ENCODE results near the gene VAC14. TPM values are rescaled to one million over a fixed set of nuclear protein-coding genes. Genes with fewer than 3 reads are reported as not detected.

Gene VAC14
- total RNA-seq, 1 experiment from 2014 or later = 49.9 TPM

GRCh38 chr16:70805787-70806186 is 4.8 kb upstream of the VAC14 start:
- TF ChIP-seq CTCF (conservative IDR thresholded peaks at IDR 0.05) = no peak
- H3K27me3 ChIP-seq (ENCODE audit: insufficient read depth, low read length) = no peaks in the 10 kb centered on the region; the same call in 1 of the 2 replicates
- no peak overlapping the region for H3K27ac ChIP-seq (ENCODE audit: insufficient read length, low read depth, low read length)
- H3K4me1 ChIP-seq (ENCODE audit: insufficient read depth, low read length) = no peaks in the 10 kb centered on the region
- no peak overlapping the region for H2BK20ac ChIP-seq (ENCODE audit: low read depth, low read length, poor library complexity, severe bottlenecking)
- H4K20me1 ChIP-seq (ENCODE audit: control insufficient read depth, insufficient read depth, insufficient read length) = no peaks in the 10 kb centered on the region
- DNase-seq = no peak
- no peaks in the 10 kb centered on the region for H3K79me1 ChIP-seq (ENCODE audit: insufficient read depth, low read depth, low read length, poor library complexity, severe bottlenecking)
- Mint-ChIP-seq H3K27me3 (ENCODE audit: low read depth) (peaks cover 72% of the 10 kb centered on the region), H3K27ac (no peak overlapping the region), H3K36me3 (ENCODE audit: insufficient read depth in 1 of 3, low read depth in 3 of 3) (no peaks in the 10 kb centered on the region), H3K9me3 (no peaks in the 10 kb centered on the region), H3K4me1 (peaks cover 7 to 10% of the 10 kb centered on the region in 2 experiments; a peak in 3 of 4 replicates), H3K4me3 (no peak overlapping the region)
- no peak overlapping the region for H2BK120ac ChIP-seq (ENCODE audit: low read depth, low read length, poor library complexity, severe bottlenecking)
- H2AFZ ChIP-seq (ENCODE audit: low read length) = no peak overlapping the region
- H2AK5ac ChIP-seq (ENCODE audit: insufficient read length, low read length) = no peak overlapping the region
- H2BK15ac ChIP-seq (ENCODE audit: low read depth, low read length) = no peak overlapping the region
- H4K5ac ChIP-seq (ENCODE audit: insufficient read length, low read depth, low read length) = no peak overlapping the region
- H3K79me2 ChIP-seq (ENCODE audit: insufficient read depth, low read length) = no peaks in the 10 kb centered on the region
- H3T11ph ChIP-seq (ENCODE audit: low read length) = no peak overlapping the region
- H3K23me2 ChIP-seq (ENCODE audit: insufficient read length, low read depth, low read length, poor library complexity, severe bottlenecking) = no peaks in the 10 kb centered on the region
- no peak overlapping the region for H3K23ac ChIP-seq (ENCODE audit: insufficient read length, low read depth, low read length)
- no peak overlapping the region for H3K9ac ChIP-seq (ENCODE audit: extremely low read depth, insufficient read length, low read length)
- no peak overlapping the region for H2BK5ac ChIP-seq (ENCODE audit: insufficient read length, low read length)
- WGBS (ENCODE audit: extremely low coverage, insufficient read length, low lambda C conversion rate) = no CpG with 5 or more reads among the region's 3 CpGs
- no peak overlapping the region for H4K91ac ChIP-seq (ENCODE audit: insufficient read length, low read depth, low read length)
- no peak overlapping the region for H3K18ac ChIP-seq (ENCODE audit: insufficient read length, low read depth, low read length)
- H3K4ac ChIP-seq (ENCODE audit: low read depth, low read length) = no peak overlapping the region
- no peak overlapping the region for H4K8ac ChIP-seq (replicated peaks; ENCODE audit: insufficient read length, low read depth, low read length)
- H3K9me3 ChIP-seq (ENCODE audit: control insufficient read depth, low read depth, low read length) = no peaks in the 10 kb centered on the region
- no peak overlapping the region for H3K14ac ChIP-seq (ENCODE audit: insufficient read depth, low read length)
- no peak overlapping the region for H3K4me2 ChIP-seq (ENCODE audit: insufficient read depth, insufficient read length, low read length)
- H2BK12ac ChIP-seq (ENCODE audit: insufficient read length, low read depth, low read length) = no peak overlapping the region
- no peak overlapping the region for H3K56ac ChIP-seq (ENCODE audit: insufficient read length, low read depth, low read length)
